ENCODE measurements around the gene PTPRU.

DNA sequence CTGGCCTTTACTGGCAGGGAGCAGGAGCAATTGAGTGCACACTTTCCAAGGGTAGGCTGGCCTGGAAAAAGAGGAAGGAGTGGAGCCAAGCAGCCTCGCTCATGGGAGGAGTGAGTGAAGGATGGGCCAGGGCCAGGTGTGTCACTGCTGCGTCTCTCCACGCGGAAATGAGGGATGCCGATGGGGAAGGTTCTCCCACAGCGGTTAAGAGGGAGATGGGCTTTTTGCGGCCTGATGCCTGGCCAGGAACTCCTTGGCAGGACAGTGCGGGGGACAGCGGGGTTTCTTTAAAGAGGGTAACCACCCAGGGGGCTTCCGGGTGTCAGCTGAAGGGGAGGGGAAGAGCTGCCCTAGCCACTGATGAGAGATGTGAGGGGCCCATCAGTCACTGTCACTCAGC lies 82.4 kb downstream of the PTPRU start:
- TF ChIP-seq, protein P1, sequence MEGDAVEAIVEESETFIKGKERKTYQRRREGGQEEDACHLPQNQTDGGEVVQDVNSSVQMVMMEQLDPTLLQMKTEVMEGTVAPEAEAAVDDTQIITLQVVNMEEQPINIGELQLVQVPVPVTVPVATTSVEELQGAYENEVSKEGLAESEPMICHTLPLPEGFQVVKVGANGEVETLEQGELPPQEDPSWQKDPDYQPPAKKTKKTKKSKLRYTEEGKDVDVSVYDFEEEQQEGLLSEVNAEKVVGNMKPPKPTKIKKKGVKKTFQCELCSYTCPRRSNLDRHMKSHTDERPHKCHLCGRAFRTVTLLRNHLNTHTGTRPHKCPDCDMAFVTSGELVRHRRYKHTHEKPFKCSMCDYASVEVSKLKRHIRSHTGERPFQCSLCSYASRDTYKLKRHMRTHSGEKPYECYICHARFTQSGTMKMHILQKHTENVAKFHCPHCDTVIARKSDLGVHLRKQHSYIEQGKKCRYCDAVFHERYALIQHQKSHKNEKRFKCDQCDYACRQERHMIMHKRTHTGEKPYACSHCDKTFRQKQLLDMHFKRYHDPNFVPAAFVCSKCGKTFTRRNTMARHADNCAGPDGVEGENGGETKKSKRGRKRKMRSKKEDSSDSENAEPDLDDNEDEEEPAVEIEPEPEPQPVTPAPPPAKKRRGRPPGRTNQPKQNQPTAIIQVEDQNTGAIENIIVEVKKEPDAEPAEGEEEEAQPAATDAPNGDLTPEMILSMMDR (IDR thresholded peaks at IDR 0.05) = no peak
- no peak for TF ChIP-seq ZFX (IDR thresholded peaks at IDR 0.05; ENCODE audit: borderline replicate concordance)
